HepG2 (cell line): Measurements from ENCODE around the gene IST1. TPM values are rescaled to one million over a fixed set of nuclear protein-coding genes. Genes with fewer than 3 reads are reported as not detected.
A peak's percentile ranks its signal among the peaks of the same experiment; 100 is the strongest.

Source experiments
- ATAC-seq: fragments of 200-7000 bp; cut with Tn5 transposase; 3 replicates; pipeline ENCODE4 v1.9.1; 2020; ENCODE audit warnings: mild to moderate bottlenecking, moderate library complexity
- BruUV-seq: library from RNA; stranded (reverse); fragments of 400-500 nt; replicated peaks from 2 replicates; lab custom pipeline; 2021; lab: Mats Ljungman, UMichigan
- CTCF ChIA-PET: fragments of 300-600 bp; formaldehyde crosslinking; extraction: SDS; loops from one replicate; lab custom pipeline; 2021; ENCODE audit warnings: low total read pairs, inconsistent platforms, low intra/inter-chr PET ratio; lab: Yijun Ruan, JAX
- POLR2A ChIA-PET: fragments of 350-600 bp; sonication (Branson Sonifier 250); formaldehyde crosslinking; loops from one replicate; lab custom pipeline; 2020; ENCODE audit warnings: antibody characterized with exemption, inconsistent platforms; lab: Yijun Ruan, JAX
- DNase-seq: peaks from one replicate; pipeline ENCODE4 v3.0.0-alpha.2; 2015; ENCODE audit warnings: low spot score
- FAIRE-seq: peaks from 3 replicates; lab custom pipeline; 2011; peaks lifted over from hg19 to GRCh38; lab: Jason Lieb, UNC
- H2AFZ ChIP-seq: one replicate; pipeline ENCODE4 v1.6.1; 2011; ENCODE audit warnings: low read length, inconsistent platforms
- H3K27ac ChIP-seq: fragments of 300-600 bp; 3 replicates; pipeline ENCODE4 v1.8.0; 2011; ENCODE audit warnings: mixed run types, mild to moderate bottlenecking, mixed read lengths, low read length, inconsistent platforms; ENCODE audit not compliant: insufficient read depth; ENCODE audit errors: extremely low read length
- H3K27me3 ChIP-seq, 2 experiments: fragments of 200-600 bp in 1 of 2; 2 replicates in 1 of 2; 3 replicates in 1 of 2; pipeline versions ENCODE4 v1.6.0 to v1.8.0; 2011; ENCODE audit warnings: low read length in 2 of 2, mild to moderate bottlenecking in 2 of 2, moderate library complexity in 2 of 2, inconsistent platforms in 1 of 2; ENCODE audit not compliant: insufficient read depth in 2 of 2, control insufficient read depth in 1 of 2
- H3K36me3 ChIP-seq, 2 experiments: fragments of 200-600 bp in 1 of 2; replicated peaks in 1 of 2; 2 replicates in 1 of 2; 3 replicates in 1 of 2; pipeline versions ENCODE4 v1.5.1 to v1.8.0; 2011; ENCODE audit warnings: low read length in 2 of 2, inconsistent platforms in 1 of 2; ENCODE audit not compliant: insufficient read depth in 2 of 2, control insufficient read depth in 1 of 2
- H3K4me1 ChIP-seq: 2 replicates; pipeline ENCODE4 v1.5.1; 2012; ENCODE audit warnings: low read length, inconsistent platforms; ENCODE audit not compliant: insufficient read depth
- H3K4me2 ChIP-seq: 2 replicates; pipeline ENCODE4 v1.6.0; 2011; ENCODE audit warnings: low read depth, low read length, inconsistent platforms
- H3K4me3 ChIP-seq, 3 experiments: fragments of 200-600 bp in 1 of 3; sonication (generic), shearing (Covaris generic) in 1 of 3; replicated peaks in 1 of 3; 2 replicates each; pipeline ENCODE4 v1.5.1; 2011 to 2016; ENCODE audit warnings: low read length in 3 of 3, inconsistent platforms in 2 of 3, low read depth in 2 of 3, mild to moderate bottlenecking in 2 of 3, control low read depth in 1 of 3, mixed read lengths in 1 of 3; ENCODE audit not compliant: insufficient read depth in 1 of 3
- H3K79me2 ChIP-seq: one replicate; pipeline ENCODE4 v1.6.1; 2011; ENCODE audit warnings: low read length, inconsistent platforms; ENCODE audit not compliant: insufficient read depth
- H3K9ac ChIP-seq: 2 replicates; pipeline ENCODE4 v1.6.0; 2011; ENCODE audit warnings: mild to moderate bottlenecking, low read depth, low read length, inconsistent platforms; ENCODE audit not compliant: insufficient read depth
- H3K9me3 ChIP-seq: 2 replicates; pipeline ENCODE4 v1.5.1; 2012; ENCODE audit warnings: mild to moderate bottlenecking, low read length
- H4K20me1 ChIP-seq: 2 replicates; pipeline ENCODE4 v1.6.0; 2011; ENCODE audit warnings: inconsistent platforms, mild to moderate bottlenecking, low read length, moderate library complexity; ENCODE audit not compliant: insufficient read depth
- CAMTA2 ChIP-seq: sonication (generic); formaldehyde crosslinking; IDR thresholded peaks from 2 replicates; pipeline ENCODE4 v1.4.0; 2020; ENCODE audit warnings: mild to moderate bottlenecking, missing genetic modification reagents, borderline replicate concordance
- CENPX ChIP-seq: sonication (generic); formaldehyde crosslinking; IDR thresholded peaks from 2 replicates; pipeline ENCODE4 v1.9.0; 2021; ENCODE audit warnings: mild to moderate bottlenecking, missing genetic modification reagents, moderate library complexity
- CHD2 ChIP-seq: IDR thresholded peaks from 2 replicates; pipeline ENCODE4 v1.6.1; 2011; ENCODE audit warnings: low read depth, low read length, improper control_type of control experiment
- FOSL2 ChIP-seq: sonication (generic); formaldehyde crosslinking; IDR thresholded peaks from 2 replicates; pipeline ENCODE4 v1.4.0; 2020; ENCODE audit warnings: missing genetic modification reagents
- GATA4 ChIP-seq: sonication (generic); IDR thresholded peaks from 2 replicates; pipeline ENCODE4 v1.6.1; 2016; ENCODE audit warnings: antibody characterized with exemption, low read depth, borderline replicate concordance
- MLLT10 ChIP-seq: sonication (generic); formaldehyde crosslinking; IDR thresholded peaks from 2 replicates; pipeline ENCODE4 v1.4.0; 2020; ENCODE audit warnings: missing genetic modification reagents
- NFRKB ChIP-seq: fragments of 450-650 bp; IDR thresholded peaks from 2 replicates; pipeline ENCODE4 v1.6.1; 2017
- SALL1 ChIP-seq: sonication (generic); formaldehyde crosslinking; IDR thresholded peaks from 2 replicates; pipeline ENCODE4 v1.8.0; 2022; ENCODE audit warnings: mild to moderate bottlenecking, missing genetic modification reagents
- SP1 ChIP-seq, 2 experiments: fragments of 450-650 bp in 1 of 2; sonication (generic) in 1 of 2; formaldehyde crosslinking in 1 of 2; IDR thresholded peaks; 2 replicates each; pipeline versions ENCODE4 v1.4.0 to v1.6.1; 2016 to 2020; ENCODE audit warnings: missing genetic modification reagents in 1 of 2
- TRIM24 ChIP-seq: sonication (generic); formaldehyde crosslinking; IDR thresholded peaks from 2 replicates; pipeline ENCODE4 v1.8.0; 2022; ENCODE audit warnings: mild to moderate bottlenecking, missing genetic modification reagents
- ZNF382 ChIP-seq: sonication (generic); formaldehyde crosslinking; IDR thresholded peaks from 2 replicates; pipeline ENCODE4 v1.5.0; 2020; ENCODE audit warnings: missing genetic modification reagents, mild to moderate bottlenecking, borderline replicate concordance
- WGBS: methylation state at CpG from one replicate; pipeline ENCODE4 v1.1.6; 2017; ENCODE audit warnings: low lambda C conversion rate; 5-methylcytosine and 5-hydroxymethylcytosine counted together
- in situ Hi-C: cut with HindIII; loops from 2 replicates; pipeline ENCODE4 v1.10.0; 2017; ENCODE audit warnings: low pct_unique_long_range_greater_than_20kb; ENCODE audit not compliant: extremely low pct_ligation_motif_present
- intact Hi-C: fragments of 100-400 bp; cut with micrococcal nuclease; formaldehyde crosslinking; loops from one replicate; pipeline ENCODE4 v1.10.0; 2022; ENCODE audit not compliant: unreplicated experiment
- polyA plus RNA-seq, 8 experiments: library from polyadenylated mRNA; depleted of rRNA in 3 of 8; stranded (reverse) in 7 of 8; unstranded in 1 of 8; fragments of >200 nt; fragmentation: Illumina TruSeq in 4 of 8; extraction: Trizol in 4 of 8; gene quantifications; 2 replicates each; pipeline versions ENCODE4 v1.2.1 to v1.2.3, GENCODE V29; 2011 to 2016; ENCODE audit warnings: low read depth in 4 of 8, missing spikeins in 1 of 8, mixed read lengths in 1 of 8; ENCODE audit not compliant: insufficient read depth in 1 of 8
- total RNA-seq, 5 experiments: library from RNA; depleted of rRNA; stranded (reverse); fragments of >200 nt; fragmentation: Illumina TruSeq; extraction: Trizol; gene quantifications; 2 replicates each; pipeline ENCODE4 v1.2.3, GENCODE V29; 2016; ENCODE audit warnings: low read depth in 1 of 5
- TF ChIP-seq, protein P1 (sequence below): sonication (generic); formaldehyde crosslinking; conservative IDR thresholded peaks from 2 replicates; pipeline ENCODE4 v1.4.0; 2020; ENCODE audit warnings: mild to moderate bottlenecking, missing genetic modification reagents, moderate library complexity
- TF ChIP-seq, protein P2 (sequence below): IDR thresholded peaks from 2 replicates; pipeline ENCODE4 v1.6.1; 2012; ENCODE audit warnings: inconsistent platforms
- TF ChIP-seq, protein P3 (sequence below): sonication (generic); formaldehyde crosslinking; IDR thresholded peaks from 2 replicates; pipeline ENCODE4 v1.4.0; 2020; ENCODE audit warnings: missing genetic modification reagents

The IST1 gene
- total and polyA plus RNA-seq, 2 of the 13 experiments (the other 11 are each of a cell fraction or from before 2014, with no cell fraction given) = 346 to 415 TPM

GRCh38 chr16:71974068-71974818, 78.9 kb downstream of the IST1 start:
- Histone ChIP-seq H3K4me2 (peak overlapping the region; percentile 44), H3K27ac (no peak overlapping the region), H3K9me3 (no peaks in the 10 kb centered on the region), H4K20me1 (no peaks in the 10 kb centered on the region), H3K9ac (no peak overlapping the region), H3K79me2 (no peaks in the 10 kb centered on the region), H3K4me3 (0 out of 6 replicates have a peak overlapping the region, but pooled peaks of 1 of the 3 experiments have one; percentile 1), H2AFZ (no peak overlapping the region), H3K27me3 (peaks cover 0 to 4% of the 10 kb centered on the region in 2 experiments; a peak in 2 of 5 replicates), H3K4me1 (peaks cover 32% of the 10 kb centered on the region), H3K36me3 (no peaks in the 10 kb centered on the region)
- 43% methylated on average over 15 of the region's 15 CpGs for whole genome bisulfite sequencing
- intact Hi-C loops (no loop called here), in situ Hi-C loops (no loop called here)
- no TSS peak for BruUV-seq
- FAIRE-seq (no peak), DNase-seq (peak; percentile 63), ATAC-seq (peak; percentile 98)
- CTCF ChIA-PET = no interaction called here
- POLR2A ChIA-PET = interaction anchor here (0.7 kb wide), 1 partner anchor 9 kb away, joined by 3 read pairs; no protein-coding TSS in a partner anchor
- TF ChIP-seq, protein P1, sequence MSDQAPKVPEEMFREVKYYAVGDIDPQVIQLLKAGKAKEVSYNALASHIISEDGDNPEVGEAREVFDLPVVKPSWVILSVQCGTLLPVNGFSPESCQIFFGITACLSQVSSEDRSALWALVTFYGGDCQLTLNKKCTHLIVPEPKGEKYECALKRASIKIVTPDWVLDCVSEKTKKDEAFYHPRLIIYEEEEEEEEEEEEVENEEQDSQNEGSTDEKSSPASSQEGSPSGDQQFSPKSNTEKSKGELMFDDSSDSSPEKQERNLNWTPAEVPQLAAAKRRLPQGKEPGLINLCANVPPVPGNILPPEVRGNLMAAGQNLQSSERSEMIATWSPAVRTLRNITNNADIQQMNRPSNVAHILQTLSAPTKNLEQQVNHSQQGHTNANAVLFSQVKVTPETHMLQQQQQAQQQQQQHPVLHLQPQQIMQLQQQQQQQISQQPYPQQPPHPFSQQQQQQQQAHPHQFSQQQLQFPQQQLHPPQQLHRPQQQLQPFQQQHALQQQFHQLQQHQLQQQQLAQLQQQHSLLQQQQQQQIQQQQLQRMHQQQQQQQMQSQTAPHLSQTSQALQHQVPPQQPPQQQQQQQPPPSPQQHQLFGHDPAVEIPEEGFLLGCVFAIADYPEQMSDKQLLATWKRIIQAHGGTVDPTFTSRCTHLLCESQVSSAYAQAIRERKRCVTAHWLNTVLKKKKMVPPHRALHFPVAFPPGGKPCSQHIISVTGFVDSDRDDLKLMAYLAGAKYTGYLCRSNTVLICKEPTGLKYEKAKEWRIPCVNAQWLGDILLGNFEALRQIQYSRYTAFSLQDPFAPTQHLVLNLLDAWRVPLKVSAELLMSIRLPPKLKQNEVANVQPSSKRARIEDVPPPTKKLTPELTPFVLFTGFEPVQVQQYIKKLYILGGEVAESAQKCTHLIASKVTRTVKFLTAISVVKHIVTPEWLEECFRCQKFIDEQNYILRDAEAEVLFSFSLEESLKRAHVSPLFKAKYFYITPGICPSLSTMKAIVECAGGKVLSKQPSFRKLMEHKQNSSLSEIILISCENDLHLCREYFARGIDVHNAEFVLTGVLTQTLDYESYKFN (CRISPR knock-in tag) = peak; percentile 36
- TF ChIP-seq FOSL2 = peak; percentile 94
- TF ChIP-seq MLLT10 (CRISPR knock-in tag) = no peak
- no peak for TF ChIP-seq CHD2
- no peak for TF ChIP-seq CENPX (CRISPR knock-in tag)
- no peak for TF ChIP-seq ZNF382 (CRISPR knock-in tag)
- TF ChIP-seq GATA4 = no peak
- peak; percentile 28; the same call in 1 of the 2 replicates for TF ChIP-seq SALL1 (CRISPR knock-in tag)
- TF ChIP-seq, protein P2, sequence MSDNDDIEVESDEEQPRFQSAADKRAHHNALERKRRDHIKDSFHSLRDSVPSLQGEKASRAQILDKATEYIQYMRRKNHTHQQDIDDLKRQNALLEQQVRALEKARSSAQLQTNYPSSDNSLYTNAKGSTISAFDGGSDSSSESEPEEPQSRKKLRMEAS = no peak
- TF ChIP-seq TRIM24 (CRISPR knock-in tag) = no peak
- TF ChIP-seq SP1 (IDR thresholded peaks at IDR 0.05) = no peak
- no peak for TF ChIP-seq SP1 (CRISPR knock-in tag; IDR thresholded peaks at IDR 0.05)
- TF ChIP-seq NFRKB = no peak
- TF ChIP-seq, protein P3, sequence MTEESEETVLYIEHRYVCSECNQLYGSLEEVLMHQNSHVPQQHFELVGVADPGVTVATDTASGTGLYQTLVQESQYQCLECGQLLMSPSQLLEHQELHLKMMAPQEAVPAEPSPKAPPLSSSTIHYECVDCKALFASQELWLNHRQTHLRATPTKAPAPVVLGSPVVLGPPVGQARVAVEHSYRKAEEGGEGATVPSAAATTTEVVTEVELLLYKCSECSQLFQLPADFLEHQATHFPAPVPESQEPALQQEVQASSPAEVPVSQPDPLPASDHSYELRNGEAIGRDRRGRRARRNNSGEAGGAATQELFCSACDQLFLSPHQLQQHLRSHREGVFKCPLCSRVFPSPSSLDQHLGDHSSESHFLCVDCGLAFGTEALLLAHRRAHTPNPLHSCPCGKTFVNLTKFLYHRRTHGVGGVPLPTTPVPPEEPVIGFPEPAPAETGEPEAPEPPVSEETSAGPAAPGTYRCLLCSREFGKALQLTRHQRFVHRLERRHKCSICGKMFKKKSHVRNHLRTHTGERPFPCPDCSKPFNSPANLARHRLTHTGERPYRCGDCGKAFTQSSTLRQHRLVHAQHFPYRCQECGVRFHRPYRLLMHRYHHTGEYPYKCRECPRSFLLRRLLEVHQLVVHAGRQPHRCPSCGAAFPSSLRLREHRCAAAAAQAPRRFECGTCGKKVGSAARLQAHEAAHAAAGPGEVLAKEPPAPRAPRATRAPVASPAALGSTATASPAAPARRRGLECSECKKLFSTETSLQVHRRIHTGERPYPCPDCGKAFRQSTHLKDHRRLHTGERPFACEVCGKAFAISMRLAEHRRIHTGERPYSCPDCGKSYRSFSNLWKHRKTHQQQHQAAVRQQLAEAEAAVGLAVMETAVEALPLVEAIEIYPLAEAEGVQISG (CRISPR knock-in tag) = 0 out of 2 replicates have a peak, but pooled peaks have one; percentile 18
- TF ChIP-seq CAMTA2 (CRISPR knock-in tag) = 0 out of 2 replicates have a peak, but pooled peaks have one; percentile 30
